Measurements from ENCODE around the gene PIGO. TPM values are rescaled to one million over a fixed set of nuclear protein-coding genes. Genes with fewer than 3 reads are reported as not detected.

PIGO gene
- total and polyA plus RNA-seq, 9 of the 15 experiments (the other 6 are each of a cell fraction or from before 2014, with no cell fraction given), result 5.4 to 13.7 (median 9.7) TPM

- TF ChIP-seq KLF1 (tag; IDR thresholded peaks at IDR 0.05) (peak; percentile 58; the same call in 1 of the 2 replicates), CXXC5 (CRISPR knock-in tag; IDR thresholded peaks at IDR 0.05) (peak; percentile 72), TCFL5 (CRISPR knock-in tag; conservative IDR thresholded peaks at IDR 0.05) (no peak), HMGN3 (IDR thresholded peaks at IDR 0.05; ENCODE audit: borderline replicate concordance, extremely low read depth, insufficient read length, low read depth, low read length) (peak; percentile 3), MYBL2 (IDR thresholded peaks at IDR 0.05; ENCODE audit: low read depth) (no peak), MYBL2 (CRISPR knock-in tag; IDR thresholded peaks at IDR 0.05; ENCODE audit: borderline replicate concordance) (no peak), SAFB (IDR thresholded peaks at IDR 0.05; ENCODE audit: borderline replicate concordance, low read depth, low read length) (no peak), HMBOX1 (IDR thresholded peaks at IDR 0.05) (no peak), ETV5 (CRISPR knock-in tag; IDR thresholded peaks at IDR 0.05; ENCODE audit: low read depth) (no peak), MED1 (CRISPR knock-in tag; IDR thresholded peaks at IDR 0.05; ENCODE audit: borderline replicate concordance) (no peak), ZNF589 (CRISPR knock-in tag; IDR thresholded peaks at IDR 0.05; ENCODE audit: low read depth) (no peak), ZNF583 (CRISPR knock-in tag; IDR thresholded peaks at IDR 0.05) (no peak), ZNF79 (CRISPR knock-in tag; IDR thresholded peaks at IDR 0.05; ENCODE audit: low read depth) (no peak), MAFG (tag; conservative IDR thresholded peaks at IDR 0.05) (no peak), ESRRA (IDR thresholded peaks at IDR 0.05; ENCODE audit: borderline replicate concordance, low read depth) (no peak), NBN (IDR thresholded peaks at IDR 0.05; ENCODE audit: low read depth) (no peak), SMARCA5 (IDR thresholded peaks at IDR 0.05) (no peak), ZNF766 (CRISPR knock-in tag; conservative IDR thresholded peaks at IDR 0.05) (no peak), ZNF830 (CRISPR knock-in tag; IDR thresholded peaks at IDR 0.05) (no peak), FOXO4 (CRISPR knock-in tag; IDR thresholded peaks at IDR 0.05) (no peak), NCOA6 (IDR thresholded peaks at IDR 0.05) (no peak), SP1 (CRISPR knock-in tag; IDR thresholded peaks at IDR 0.05) (peak; percentile 75; the same call in 1 of the 2 replicates), KLF13 (tag; IDR thresholded peaks at IDR 0.05; ENCODE audit: borderline replicate concordance, low read depth) (no peak), NFRKB (IDR thresholded peaks at IDR 0.05; ENCODE audit: low read depth) (no peak), ZNF277 (CRISPR knock-in tag; IDR thresholded peaks at IDR 0.05; ENCODE audit: borderline replicate concordance) (no peak), ZNF717 (CRISPR knock-in tag; IDR thresholded peaks at IDR 0.05) (no peak), CEBPG (CRISPR knock-in tag; IDR thresholded peaks at IDR 0.05) (no peak), CEBPG (tag; conservative IDR thresholded peaks at IDR 0.05 in 1 of 2, IDR thresholded peaks at IDR 0.05 in 1 of 2) (no peak)
Measured at GRCh38 chr9:35072461-35073278, 23.7 kb downstream of the PIGO start, which contains the start of gene VCP (continued).

All from K562 (cell line).